ENCODE data around the gene COL25A1.
A peak's percentile ranks its signal among the peaks of the same experiment; 100 is the strongest.

Gene COL25A1

DNA sequence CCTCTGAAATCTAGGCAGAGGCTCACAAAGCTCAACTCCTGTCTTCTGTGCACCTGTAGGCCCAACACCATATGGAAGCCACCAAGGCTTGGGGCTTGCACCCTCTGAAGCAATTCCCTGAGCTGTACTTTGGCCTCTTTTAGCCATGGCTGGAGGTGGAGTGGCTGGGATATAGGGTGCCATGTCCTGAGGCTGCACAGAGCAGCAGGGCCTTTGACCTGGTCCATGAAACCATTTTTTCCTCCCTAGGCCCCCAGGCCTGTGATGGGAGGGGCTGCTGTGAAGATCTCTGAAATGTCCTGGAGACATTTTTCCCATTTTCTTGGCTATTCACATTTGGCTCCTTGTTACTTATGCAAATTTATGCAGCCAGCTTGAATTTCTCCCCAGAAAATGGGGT lies 20.9 kb upstream of the COL25A1 start:
- TF ChIP-seq, protein P1, sequence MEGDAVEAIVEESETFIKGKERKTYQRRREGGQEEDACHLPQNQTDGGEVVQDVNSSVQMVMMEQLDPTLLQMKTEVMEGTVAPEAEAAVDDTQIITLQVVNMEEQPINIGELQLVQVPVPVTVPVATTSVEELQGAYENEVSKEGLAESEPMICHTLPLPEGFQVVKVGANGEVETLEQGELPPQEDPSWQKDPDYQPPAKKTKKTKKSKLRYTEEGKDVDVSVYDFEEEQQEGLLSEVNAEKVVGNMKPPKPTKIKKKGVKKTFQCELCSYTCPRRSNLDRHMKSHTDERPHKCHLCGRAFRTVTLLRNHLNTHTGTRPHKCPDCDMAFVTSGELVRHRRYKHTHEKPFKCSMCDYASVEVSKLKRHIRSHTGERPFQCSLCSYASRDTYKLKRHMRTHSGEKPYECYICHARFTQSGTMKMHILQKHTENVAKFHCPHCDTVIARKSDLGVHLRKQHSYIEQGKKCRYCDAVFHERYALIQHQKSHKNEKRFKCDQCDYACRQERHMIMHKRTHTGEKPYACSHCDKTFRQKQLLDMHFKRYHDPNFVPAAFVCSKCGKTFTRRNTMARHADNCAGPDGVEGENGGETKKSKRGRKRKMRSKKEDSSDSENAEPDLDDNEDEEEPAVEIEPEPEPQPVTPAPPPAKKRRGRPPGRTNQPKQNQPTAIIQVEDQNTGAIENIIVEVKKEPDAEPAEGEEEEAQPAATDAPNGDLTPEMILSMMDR (IDR thresholded peaks at IDR 0.05; ENCODE audit: low read depth, low read length) = no peak
- no peak for DNase-seq (ENCODE audit: extremely low read depth, low read depth)

DNA sequence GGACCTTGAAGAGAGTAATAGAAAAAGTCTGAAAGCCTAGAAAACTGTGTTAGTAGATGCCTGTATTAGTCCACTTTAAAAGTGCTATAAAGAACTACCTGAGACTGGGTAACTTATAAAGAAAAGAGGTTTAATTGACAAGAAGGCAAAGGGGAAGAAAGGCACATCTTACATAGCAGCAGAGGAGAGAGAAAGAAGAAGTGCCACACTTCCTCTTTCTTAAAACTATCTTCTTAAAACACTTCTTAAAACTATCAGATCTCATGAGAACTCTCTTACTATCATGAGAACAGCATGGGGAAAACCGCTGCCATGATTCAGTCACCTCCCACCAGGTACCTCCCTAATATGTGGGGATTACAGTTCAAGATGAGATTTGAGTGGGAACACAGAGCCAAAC lies 18.8 kb upstream of the COL25A1 start:
- DNase-seq (ENCODE audit: extremely low read depth, low read depth) = no peak
- TF ChIP-seq, protein P1 (IDR thresholded peaks at IDR 0.05; ENCODE audit: low read depth, low read length) = no peak

DNA sequence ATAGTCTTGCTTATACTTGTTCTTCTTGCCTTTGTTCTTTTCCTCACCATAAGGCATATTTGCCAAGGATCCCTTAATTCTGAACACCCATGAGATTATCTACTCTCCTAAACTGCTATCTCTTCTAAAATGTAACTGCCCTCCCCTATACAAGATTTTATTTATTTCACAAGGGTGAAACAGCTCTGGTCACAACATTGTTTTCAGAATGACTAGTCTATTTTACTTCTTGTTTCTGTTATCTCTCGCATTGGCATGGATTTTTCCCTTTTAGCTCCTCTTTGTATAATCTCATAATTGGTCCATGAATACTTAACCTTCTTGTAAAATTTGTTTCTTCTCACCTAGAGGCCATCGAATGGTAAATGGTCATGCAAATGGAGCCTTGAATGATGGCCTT lies 17.2 kb upstream of the COL25A1 start:
- TF ChIP-seq, protein P1 (IDR thresholded peaks at IDR 0.05; ENCODE audit: low read depth, low read length) = no peak
- no peak for DNase-seq (ENCODE audit: extremely low read depth, low read depth)

DNA sequence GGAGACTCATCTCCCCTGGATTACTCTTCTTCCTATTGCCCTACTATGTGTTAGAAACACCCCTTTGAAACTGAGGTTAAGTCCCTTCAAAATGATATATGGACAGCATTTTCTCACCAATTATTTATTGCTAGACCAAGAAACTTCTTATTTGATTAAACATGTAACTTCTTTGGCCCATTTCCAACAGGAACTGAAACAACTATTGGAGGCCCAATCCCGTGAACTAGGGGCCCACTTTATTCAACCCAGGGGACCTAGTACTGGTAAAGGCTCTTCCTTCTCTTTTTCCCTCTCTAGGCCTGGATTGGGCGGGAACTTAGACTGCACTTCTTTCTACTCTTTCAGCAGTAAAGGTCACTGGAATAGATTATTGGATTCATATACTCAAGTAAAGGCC lies 16.7 kb upstream of the COL25A1 start:
- TF ChIP-seq, protein P1 (IDR thresholded peaks at IDR 0.05; ENCODE audit: low read depth, low read length) = no peak
- no peak for DNase-seq (ENCODE audit: extremely low read depth, low read depth)

DNA sequence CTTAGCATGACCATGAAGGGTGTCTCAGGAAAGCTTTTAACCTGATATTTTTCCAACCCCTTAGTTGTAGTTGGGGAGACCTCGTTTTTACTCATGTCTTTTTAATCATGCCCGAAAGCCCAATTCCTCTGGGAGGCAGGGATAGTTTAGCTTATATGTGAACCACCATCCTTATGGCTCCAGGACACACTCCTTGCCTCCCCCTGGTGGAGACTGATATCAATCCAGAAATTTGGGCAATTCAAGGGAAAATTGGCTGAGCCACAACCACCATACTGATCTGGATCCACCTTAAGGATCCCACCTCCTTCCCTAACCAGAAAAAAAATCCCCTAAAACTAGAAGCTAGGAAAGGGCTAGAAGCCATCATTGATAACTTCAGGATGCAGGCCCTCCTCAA lies 13.4 kb upstream of the COL25A1 start:
- DNase-seq (ENCODE audit: extremely low read depth, low read depth) = no peak
- TF ChIP-seq, protein P1 (IDR thresholded peaks at IDR 0.05; ENCODE audit: low read depth, low read length) = peak; percentile 28

DNA sequence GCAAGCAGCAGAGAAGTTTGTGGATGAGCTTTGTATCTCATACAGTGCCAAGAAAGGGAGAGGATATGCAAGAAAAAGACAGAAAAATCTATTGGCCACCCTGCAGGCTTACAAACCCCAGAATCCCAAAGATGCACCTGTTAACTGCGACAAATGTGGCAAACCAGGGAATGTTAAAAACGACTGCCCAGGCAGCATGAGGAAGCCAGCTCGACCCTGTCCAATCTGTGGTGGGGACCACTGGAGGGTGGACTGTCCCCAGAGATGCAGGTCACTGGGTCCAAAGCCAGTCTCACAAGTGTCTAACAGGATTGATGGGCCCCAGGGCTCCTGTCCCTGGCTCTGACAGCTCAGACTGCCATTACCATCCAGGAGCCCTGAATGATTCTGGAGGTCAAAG lies 12.9 kb upstream of the COL25A1 start:
- TF ChIP-seq, protein P1 (IDR thresholded peaks at IDR 0.05; ENCODE audit: low read depth, low read length) = no peak

DNA sequence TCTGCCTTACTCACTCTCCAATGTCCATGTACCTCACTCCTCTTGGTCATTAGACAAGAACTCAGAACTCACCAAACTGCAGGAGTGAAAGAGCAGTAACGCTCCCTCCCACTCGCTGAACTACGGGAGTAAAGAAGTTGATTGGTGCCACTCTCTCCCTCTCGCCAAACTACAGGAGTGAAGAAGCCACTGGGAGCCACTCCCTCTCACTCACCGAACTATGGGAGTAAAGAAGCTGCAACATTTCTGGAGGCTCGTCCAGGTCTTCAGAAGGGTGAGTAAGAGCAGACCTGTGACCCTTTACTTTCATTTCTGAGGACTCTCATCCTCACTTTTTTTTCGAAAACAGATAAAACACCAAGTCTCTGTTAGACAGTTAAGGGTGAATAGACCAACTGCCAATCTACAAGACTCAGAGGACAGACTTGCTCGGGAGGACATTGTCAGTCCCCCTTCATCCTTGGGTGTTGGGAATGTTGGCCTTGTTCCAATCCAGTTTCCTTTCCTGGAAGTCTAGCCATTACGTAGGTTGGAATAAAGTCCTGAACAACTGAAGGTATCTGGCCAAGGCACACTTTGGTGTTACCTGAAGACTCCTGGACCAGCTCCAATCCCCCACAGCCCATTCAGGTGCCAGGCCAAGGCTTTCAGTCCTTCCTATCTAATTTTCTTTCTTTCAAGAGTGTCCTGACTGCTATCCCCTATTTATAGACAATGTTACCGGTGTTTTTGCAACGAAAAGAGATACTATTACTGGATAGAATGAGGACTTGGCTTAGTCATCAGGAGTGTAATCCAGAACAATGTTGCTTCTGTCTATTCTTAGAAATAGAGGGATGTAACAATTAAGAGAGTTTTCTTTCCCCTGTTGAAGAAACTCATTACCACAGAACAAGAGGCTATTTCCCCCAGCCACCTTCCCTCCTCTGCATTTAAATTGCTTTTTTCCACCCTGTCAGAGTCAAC lies 11.0 kb upstream of the COL25A1 start:
- no peak for DNase-seq (ENCODE audit: extremely low read depth, low read depth)
- TF ChIP-seq, protein P1 (IDR thresholded peaks at IDR 0.05; ENCODE audit: low read depth, low read length) = no peak

More for the DNA sequence above, 12.9 kb upstream of the COL25A1 start:
- no peak for DNase-seq (ENCODE audit: extremely low read depth, low read depth)
